Gastroesophageal sphincter (tissue), 3 donors: Measurements from ENCODE around the gene NUP50.

Source experiments
- CTCF ChIP-seq, 4 experiments: fragments of 200-600 bp in 2 of 4; fragments of 450-650 bp in 2 of 4; sonication (generic) in 1 of 4; IDR thresholded peaks; one replicate each; pipeline ENCODE4 v1.5.1; 2017 to 2019; ENCODE audit warnings: antibody characterized with exemption in 4 of 4, mild to moderate bottlenecking in 2 of 4, moderate library complexity in 2 of 4
- POLR2A ChIP-seq, 2 donors: fragments of 450-650 bp; IDR thresholded peaks; one replicate each; pipeline ENCODE4 v1.6.1; 2017; ENCODE audit warnings: antibody characterized with exemption in 2 of 2, mild to moderate bottlenecking in 2 of 2, moderate library complexity in 1 of 2
- POLR2AphosphoS5 ChIP-seq: sonication (generic); formaldehyde crosslinking; IDR thresholded peaks from one replicate; pipeline ENCODE4 v1.6.1; 2017; ENCODE audit warnings: antibody characterized with exemption

GRCh38 chr22:45235851-45236342 lies 72.2 kb downstream of the NUP50 start:
- TF ChIP-seq POLR2A (IDR thresholded peaks at IDR 0.05) (no peak), CTCF (IDR thresholded peaks at IDR 0.05) (no peak), POLR2AphosphoS5 (no peak)
